Muscle of back (tissue), 10 donors: Measurements from ENCODE around the gene LRRC74A. TPM values are rescaled to one million over a fixed set of nuclear protein-coding genes. Genes with fewer than 3 reads are reported as not detected.

Experiments
- polyA plus RNA-seq, 10 donors: library from polyadenylated mRNA; unstranded; fragments of 120-200 nt; gene quantifications; one replicate each; pipeline ENCODE4 v1.2.1, GENCODE V29; 2013; ENCODE audit not compliant: insufficient read length in 10 of 10

Gene LRRC74A
- polyA plus RNA-seq, 10 donors, result 0.08 to 0.27 (median 0.15) TPM; not detected in 7

Other genes with a start within 250 kb of the LRRC74A start
- gene VASH1, start 64.9 kb upstream of the LRRC74A start, polyA plus RNA-seq, result 10 to 100 TPM; 45.4 to 65.4 (median 49.4) TPM
- 10 to 100 TPM; 11.9 to 25.7 (median 18.6) TPM for gene ANGEL1, start 13.5 kb upstream of the LRRC74A start, polyA plus RNA-seq
- gene IRF2BPL, start 202.3 kb downstream of the LRRC74A start, polyA plus RNA-seq, result 10 to 100 TPM; 16.9 to 31.0 (median 20.7) TPM